HG03457 (cell line): ENCODE data around the gene TTC7B.
A peak's percentile ranks its signal among the peaks of the same experiment; 100 is the strongest.
"Not testable (repeated sequence)": the region's sequence is repeated elsewhere in the genome, so short reads cannot be mapped to it uniquely, and the experiment has no call there.

Source experiments
- ATAC-seq: cut with Tn5 transposase; IDR thresholded peaks from one replicate; pipeline ENCODE4 v1.9.1; 2021; ENCODE audit warnings: moderate number of reproducible peaks; ENCODE audit not compliant: unreplicated experiment

Gene TTC7B

GRCh38 chr14:90830931-90831701 lies 14.9 kb upstream of the TTC7B start:
- ATAC-seq: no peak

GRCh38 chr14:90829677-90830076 lies 13.4 kb upstream of the TTC7B start:
- no peak for ATAC-seq

GRCh38 chr14:90828642-90829487 lies 12.6 kb upstream of the TTC7B start:
- ATAC-seq: no peak

GRCh38 chr14:90827919-90828610 lies 11.8 kb upstream of the TTC7B start:
- ATAC-seq: peak; percentile 96

GRCh38 chr14:90823542-90823941 lies 7.3 kb upstream of the TTC7B start:
- not testable (repeated sequence) for ATAC-seq

GRCh38 chr14:90820958-90821357 lies 4.7 kb upstream of the TTC7B start:
- no peak for ATAC-seq

GRCh38 chr14:90819734-90820393 lies 3.6 kb upstream of the TTC7B start:
- ATAC-seq: no peak

- no peak for ATAC-seq
These were observed 2.5 kb upstream of the TTC7B start for GRCh38 chr14:90818715-90819114.

- no peak for ATAC-seq
These were observed 629 bp upstream of the TTC7B start for GRCh38 chr14:90816681-90817436.

GRCh38 chr14:90815572-90815821 lies 733 bp downstream of the TTC7B start:
- ATAC-seq: no peak

- ATAC-seq: no peak
These were observed 1.2 kb downstream of the TTC7B start for GRCh38 chr14:90814806-90815571.

- ATAC-seq: no peak
These were observed 2.8 kb downstream of the TTC7B start for GRCh38 chr14:90813442-90813841.

- ATAC-seq: no peak
These were observed 4.1 kb downstream of the TTC7B start for GRCh38 chr14:90812109-90812508.

GRCh38 chr14:90811641-90812040 lies 4.6 kb downstream of the TTC7B start:
- no peak for ATAC-seq

- no peak for ATAC-seq
These were observed 5.4 kb downstream of the TTC7B start for GRCh38 chr14:90810806-90811205.

- ATAC-seq: no peak
These were observed 6.5 kb downstream of the TTC7B start for GRCh38 chr14:90809530-90810312.

- no peak for ATAC-seq
These were observed 7.3 kb downstream of the TTC7B start for GRCh38 chr14:90808759-90809529.

- no peak for ATAC-seq
These were observed 9.2 kb downstream of the TTC7B start for GRCh38 chr14:90807060-90807459.
